Endothelial cell (in vitro differentiated cells): Measurements from ENCODE around the gene MEGF10. TPM values are rescaled to one million over a fixed set of nuclear protein-coding genes. Genes with fewer than 3 reads are reported as not detected.

Source experiments
- DNase-seq: peaks from one replicate; pipeline ENCODE4 v3.0.0; 2021; ENCODE audit warnings: low spot score
- H3K27ac Mint-ChIP-seq: one replicate; pipeline ENCODE4 v1.8.0; 2021; ENCODE audit warnings: mixed read lengths, inconsistent platforms; ENCODE audit not compliant: unreplicated experiment
- H3K27me3 Mint-ChIP-seq: one replicate; pipeline ENCODE4 v1.8.0; 2021; ENCODE audit warnings: mild to moderate bottlenecking, moderate library complexity, mixed read lengths, inconsistent platforms; ENCODE audit not compliant: unreplicated experiment
- H3K36me3 Mint-ChIP-seq: one replicate; pipeline ENCODE4 v1.8.0; 2021; ENCODE audit warnings: mild to moderate bottlenecking, low read depth, mixed read lengths, inconsistent platforms; ENCODE audit not compliant: unreplicated experiment
- H3K4me1 Mint-ChIP-seq: one replicate; pipeline ENCODE4 v1.8.0; 2021; ENCODE audit warnings: mild to moderate bottlenecking, mixed read lengths, inconsistent platforms; ENCODE audit not compliant: unreplicated experiment
- H3K4me3 Mint-ChIP-seq: one replicate; pipeline ENCODE4 v1.8.0; 2021; ENCODE audit warnings: mild to moderate bottlenecking, mixed read lengths, inconsistent platforms; ENCODE audit not compliant: unreplicated experiment
- H3K9me3 Mint-ChIP-seq: one replicate; pipeline ENCODE4 v1.8.0; 2021; ENCODE audit warnings: mixed read lengths, inconsistent platforms; ENCODE audit not compliant: unreplicated experiment
- total RNA-seq: library from RNA; stranded (reverse); fragmentation: NEBNext Ultra II Directional; extraction: Animal tissue kit (Norgen Biotek cat#: 25700); gene quantifications from one replicate; pipeline ENCODE4 v1.2.1, GENCODE V29; 2021; ENCODE audit not compliant: unreplicated experiment
- TF ChIP-seq, protein P1 (sequence below): fragments of 200-600 bp; sonication (generic); IDR thresholded peaks from one replicate; pipeline ENCODE4 v1.5.0; 2021; ENCODE audit warnings: antibody characterized with exemption; ENCODE audit not compliant: unreplicated experiment

MEGF10 gene
- total RNA-seq, 1 donor from 2014 or later = 5.6 TPM

DNA sequence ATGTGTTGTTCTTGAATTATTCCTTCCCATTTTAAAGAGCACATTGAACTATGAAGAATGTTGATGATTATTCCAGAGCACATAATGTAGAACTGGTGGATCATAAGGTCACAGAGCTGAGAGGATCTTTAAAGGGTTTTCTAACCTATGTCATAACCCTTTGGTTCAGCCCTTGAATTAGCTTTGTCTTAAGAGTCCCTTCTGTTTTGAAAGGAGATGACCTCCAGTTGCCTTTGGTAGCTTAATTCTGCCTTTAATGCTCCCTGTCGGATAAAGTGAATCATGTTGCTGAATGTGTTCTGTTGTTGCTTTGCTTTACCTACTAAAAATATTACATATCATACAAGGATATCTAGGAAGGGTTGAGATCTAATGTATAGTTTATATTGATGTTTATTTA is 127.8 kb downstream of the MEGF10 start:
- H3K4me3 Mint-ChIP-seq = no peak overlapping the region
- no peaks in the 10 kb centered on the region for H3K9me3 Mint-ChIP-seq
- H3K27me3 Mint-ChIP-seq = no peaks in the 10 kb centered on the region
- no peak for DNase-seq
- no peaks in the 10 kb centered on the region for H3K36me3 Mint-ChIP-seq
- H3K4me1 Mint-ChIP-seq = no peaks in the 10 kb centered on the region
- H3K27ac Mint-ChIP-seq = no peak overlapping the region
- TF ChIP-seq, protein P1, sequence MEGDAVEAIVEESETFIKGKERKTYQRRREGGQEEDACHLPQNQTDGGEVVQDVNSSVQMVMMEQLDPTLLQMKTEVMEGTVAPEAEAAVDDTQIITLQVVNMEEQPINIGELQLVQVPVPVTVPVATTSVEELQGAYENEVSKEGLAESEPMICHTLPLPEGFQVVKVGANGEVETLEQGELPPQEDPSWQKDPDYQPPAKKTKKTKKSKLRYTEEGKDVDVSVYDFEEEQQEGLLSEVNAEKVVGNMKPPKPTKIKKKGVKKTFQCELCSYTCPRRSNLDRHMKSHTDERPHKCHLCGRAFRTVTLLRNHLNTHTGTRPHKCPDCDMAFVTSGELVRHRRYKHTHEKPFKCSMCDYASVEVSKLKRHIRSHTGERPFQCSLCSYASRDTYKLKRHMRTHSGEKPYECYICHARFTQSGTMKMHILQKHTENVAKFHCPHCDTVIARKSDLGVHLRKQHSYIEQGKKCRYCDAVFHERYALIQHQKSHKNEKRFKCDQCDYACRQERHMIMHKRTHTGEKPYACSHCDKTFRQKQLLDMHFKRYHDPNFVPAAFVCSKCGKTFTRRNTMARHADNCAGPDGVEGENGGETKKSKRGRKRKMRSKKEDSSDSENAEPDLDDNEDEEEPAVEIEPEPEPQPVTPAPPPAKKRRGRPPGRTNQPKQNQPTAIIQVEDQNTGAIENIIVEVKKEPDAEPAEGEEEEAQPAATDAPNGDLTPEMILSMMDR = no peak

DNA sequence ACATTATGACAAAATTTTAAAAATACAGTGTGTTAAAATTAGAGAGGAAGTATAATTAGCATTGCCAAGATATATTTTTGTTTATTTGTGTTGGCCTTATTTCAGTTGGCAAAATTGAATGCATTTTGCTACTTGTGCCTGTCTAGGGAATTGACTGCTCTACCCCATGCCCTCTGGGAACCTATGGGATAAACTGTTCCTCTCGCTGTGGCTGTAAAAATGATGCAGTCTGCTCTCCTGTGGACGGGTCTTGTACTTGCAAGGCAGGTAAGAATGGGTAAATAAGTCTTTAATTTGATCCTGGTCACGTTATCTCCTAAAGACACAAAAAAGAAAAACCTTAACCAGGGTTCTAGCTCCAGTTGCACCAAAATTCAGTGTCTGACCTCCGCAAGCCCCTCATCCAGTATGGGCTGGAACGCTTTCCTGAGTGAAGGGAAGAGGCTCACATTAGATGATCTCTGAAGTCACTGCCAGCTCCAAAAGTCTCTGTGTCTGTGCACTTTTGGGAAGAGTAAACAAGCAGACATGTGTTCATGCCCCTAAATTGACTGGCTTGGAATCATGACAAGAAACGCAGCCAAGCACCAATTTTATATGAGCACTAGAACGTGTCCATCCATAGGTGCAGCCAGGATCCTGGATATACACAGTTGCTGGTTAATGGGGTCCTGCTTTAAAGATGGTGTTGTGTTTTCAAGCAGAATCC is 128.5 kb downstream of the MEGF10 start:
- no peaks in the 10 kb centered on the region for H3K36me3 Mint-ChIP-seq
- H3K27me3 Mint-ChIP-seq = no peaks in the 10 kb centered on the region
- no peaks in the 10 kb centered on the region for H3K4me1 Mint-ChIP-seq
- no peak overlapping the region for H3K4me3 Mint-ChIP-seq
- no peak overlapping the region for H3K27ac Mint-ChIP-seq
- no peak for DNase-seq
- no peaks in the 10 kb centered on the region for H3K9me3 Mint-ChIP-seq
- TF ChIP-seq, protein P1 = no peak

DNA sequence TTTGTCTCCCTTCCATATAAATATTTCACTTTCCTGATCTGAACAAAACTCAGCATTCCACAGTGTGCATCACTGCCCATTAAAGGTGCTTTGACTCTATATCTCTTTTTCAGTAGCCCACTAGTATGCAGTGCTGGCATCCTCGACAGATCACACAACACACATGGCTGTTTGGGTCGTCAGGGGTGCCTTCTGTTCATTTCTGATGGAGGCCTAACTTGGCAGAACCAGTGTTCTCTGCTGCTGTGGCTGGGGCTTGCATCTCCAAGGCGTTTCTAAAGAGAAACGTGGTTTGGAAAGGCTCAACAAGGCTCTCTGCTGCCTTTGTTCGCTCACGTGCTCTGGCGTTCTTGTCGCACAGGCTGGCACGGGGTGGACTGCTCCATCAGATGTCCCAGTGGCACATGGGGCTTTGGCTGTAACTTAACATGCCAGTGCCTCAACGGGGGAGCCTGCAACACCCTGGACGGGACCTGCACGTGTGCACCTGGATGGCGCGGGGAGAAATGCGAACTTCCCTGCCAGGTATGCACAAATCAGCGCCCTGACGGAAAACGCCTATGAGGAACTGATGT is 129.2 kb downstream of the MEGF10 start:
- no peak for DNase-seq
- H3K27me3 Mint-ChIP-seq = no peaks in the 10 kb centered on the region
- H3K4me3 Mint-ChIP-seq = no peak overlapping the region
- TF ChIP-seq, protein P1 = no peak
- H3K27ac Mint-ChIP-seq = no peak overlapping the region
- H3K4me1 Mint-ChIP-seq = no peaks in the 10 kb centered on the region
- H3K9me3 Mint-ChIP-seq = no peaks in the 10 kb centered on the region
- H3K36me3 Mint-ChIP-seq = no peaks in the 10 kb centered on the region

DNA sequence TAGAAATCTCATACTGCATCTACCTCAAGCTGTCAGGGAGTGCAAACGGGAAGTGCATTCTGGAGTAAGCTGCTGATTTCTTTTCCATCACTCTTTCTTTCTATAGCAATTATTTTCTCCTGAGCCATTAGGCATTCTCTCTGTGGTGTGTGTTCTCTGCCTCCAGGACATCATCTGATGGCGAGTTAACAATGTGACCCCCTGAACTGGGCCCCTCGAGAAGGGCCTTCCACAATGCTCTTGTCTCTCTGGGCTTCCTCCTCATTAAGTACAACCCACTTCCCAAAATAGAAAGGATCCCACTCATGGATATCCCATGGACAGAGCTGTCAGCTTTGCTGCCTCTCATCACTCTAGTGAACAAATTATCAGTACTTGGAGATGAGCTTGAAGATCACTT is 130.2 kb downstream of the MEGF10 start:
- Mint-ChIP-seq H3K36me3 (no peaks in the 10 kb centered on the region), H3K27me3 (no peaks in the 10 kb centered on the region), H3K4me1 (no peaks in the 10 kb centered on the region), H3K27ac (no peak overlapping the region), H3K4me3 (no peak overlapping the region), H3K9me3 (no peaks in the 10 kb centered on the region)
- TF ChIP-seq, protein P1 = no peak
- no peak for DNase-seq

DNA sequence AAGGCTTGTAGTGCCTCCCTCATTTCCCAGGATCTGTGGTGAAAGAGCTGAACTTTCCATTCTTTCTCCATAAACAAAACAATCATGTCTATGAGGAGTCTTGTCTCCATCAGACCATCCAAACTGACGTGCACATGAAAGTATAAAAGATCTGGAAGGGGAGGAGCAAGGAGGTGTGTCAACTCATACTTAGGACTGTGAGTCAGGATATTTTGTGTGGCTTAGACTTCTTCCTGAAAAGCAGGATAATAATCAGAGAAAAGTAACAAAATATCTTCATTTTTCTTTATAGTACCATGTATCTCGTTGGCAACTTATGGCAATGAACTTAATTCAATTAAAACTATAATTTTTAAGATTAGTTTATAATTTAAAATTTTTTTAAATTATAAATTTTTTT is 130.9 kb downstream of the MEGF10 start:
- no peak overlapping the region for H3K4me3 Mint-ChIP-seq
- H3K27me3 Mint-ChIP-seq = no peaks in the 10 kb centered on the region
- no peaks in the 10 kb centered on the region for H3K4me1 Mint-ChIP-seq
- no peaks in the 10 kb centered on the region for H3K36me3 Mint-ChIP-seq
- no peaks in the 10 kb centered on the region for H3K9me3 Mint-ChIP-seq
- H3K27ac Mint-ChIP-seq = no peak overlapping the region
- TF ChIP-seq, protein P1 = no peak
- no peak for DNase-seq
